HepG2 (cell line): ENCODE results near the gene MT1F. TPM values are rescaled to one million over a fixed set of nuclear protein-coding genes. Genes with fewer than 3 reads are reported as not detected.

Source experiments
- GABPB1 ChIP-seq: IDR thresholded peaks from 2 replicates; pipeline ENCODE4 v1.6.1; 2016; ENCODE audit warnings: mild to moderate bottlenecking, missing genetic modification reagents, moderate library complexity, missing compliant biosample characterization
- GATAD2A ChIP-seq: IDR thresholded peaks from 2 replicates; pipeline ENCODE4 v1.6.1; 2016
- HNRNPH1 ChIP-seq: fragments of 200-400 bp; formaldehyde crosslinking; optimal IDR thresholded peaks from 2 replicates; pipeline ENCODE3; 2017; ENCODE audit warnings: mild to moderate bottlenecking, low read depth, low read length
- HOXA3 ChIP-seq: sonication (generic); formaldehyde crosslinking; IDR thresholded peaks from 2 replicates; pipeline ENCODE4 v1.5.0; 2020; ENCODE audit warnings: missing genetic modification reagents
- LCORL ChIP-seq, 2 experiments: fragments of 450-650 bp in 1 of 2; sonication (generic) in 1 of 2; formaldehyde crosslinking in 1 of 2; IDR thresholded peaks; 2 replicates each; pipeline versions ENCODE4 v1.5.0 to v1.6.1; 2017 to 2020; ENCODE audit warnings: antibody characterized with exemption in 1 of 2, missing genetic modification reagents in 1 of 2
- MAZ ChIP-seq, 2 experiments: sonication (generic) in 1 of 2; formaldehyde crosslinking in 1 of 2; IDR thresholded peaks; 2 replicates each; pipeline versions ENCODE4 v1.5.0 to v1.6.1; 2012 to 2020; ENCODE audit warnings: low read depth in 2 of 2, mild to moderate bottlenecking in 2 of 2, borderline replicate concordance in 1 of 2, improper control_type of control experiment in 1 of 2, low read length in 1 of 2, missing genetic modification reagents in 1 of 2, moderate library complexity in 1 of 2
- POLR2A ChIP-seq, 2 experiments: IDR thresholded peaks; 2 replicates each; pipeline ENCODE4 v1.6.1; 2011; ENCODE audit warnings: low read depth in 2 of 2, low read length in 2 of 2, mild to moderate bottlenecking in 1 of 2, moderate library complexity in 1 of 2; ENCODE audit not compliant: insufficient read depth in 1 of 2
- RFXANK ChIP-seq: IDR thresholded peaks from 2 replicates; pipeline ENCODE4 v1.6.1; 2016
- RXRB ChIP-seq: IDR thresholded peaks from 2 replicates; pipeline ENCODE4 v1.6.1; 2016; ENCODE audit warnings: borderline replicate concordance, missing genetic modification reagents, missing compliant biosample characterization
- SNAPC2 ChIP-seq: sonication (generic); formaldehyde crosslinking; IDR thresholded peaks from 2 replicates; pipeline ENCODE4 v1.8.1; 2022; ENCODE audit warnings: mild to moderate bottlenecking, missing genetic modification reagents
- SOX6 ChIP-seq, 2 experiments: fragments of 450-650 bp in 1 of 2; sonication (generic) in 1 of 2; formaldehyde crosslinking in 1 of 2; IDR thresholded peaks; 2 replicates each; pipeline versions ENCODE4 v1.4.0 to v1.6.1; 2017 to 2020; ENCODE audit warnings: antibody characterized with exemption in 1 of 2, mild to moderate bottlenecking in 1 of 2, missing genetic modification reagents in 1 of 2
- ZBTB21 ChIP-seq: sonication (generic); formaldehyde crosslinking; IDR thresholded peaks from 2 replicates; pipeline ENCODE4 v1.4.0; 2020; ENCODE audit warnings: missing genetic modification reagents
- ZFP41 ChIP-seq: sonication (generic); formaldehyde crosslinking; IDR thresholded peaks from 2 replicates; pipeline ENCODE4 v1.4.0; 2020; ENCODE audit warnings: mild to moderate bottlenecking, missing genetic modification reagents, borderline replicate concordance
- ZNF136 ChIP-seq: sonication (generic); formaldehyde crosslinking; IDR thresholded peaks from 2 replicates; pipeline ENCODE4 v1.8.1; 2022; ENCODE audit warnings: low read depth, mild to moderate bottlenecking, moderate library complexity, missing genetic modification reagents
- ZNF33B ChIP-seq: sonication (generic); formaldehyde crosslinking; IDR thresholded peaks from 2 replicates; pipeline ENCODE4 v1.5.1; 2020; ENCODE audit warnings: mild to moderate bottlenecking, missing genetic modification reagents
- ZNF713 ChIP-seq: sonication (generic); formaldehyde crosslinking; IDR thresholded peaks from 2 replicates; pipeline ENCODE4 v1.4.0; 2020; ENCODE audit warnings: mild to moderate bottlenecking, missing genetic modification reagents
- polyA plus RNA-seq, 8 experiments: library from polyadenylated mRNA; depleted of rRNA in 3 of 8; stranded (reverse) in 7 of 8; unstranded in 1 of 8; fragments of >200 nt; fragmentation: Illumina TruSeq in 4 of 8; extraction: Trizol in 4 of 8; gene quantifications; 2 replicates each; pipeline versions ENCODE4 v1.2.1 to v1.2.3, GENCODE V29; 2011 to 2016; ENCODE audit warnings: low read depth in 4 of 8, missing spikeins in 1 of 8, mixed read lengths in 1 of 8; ENCODE audit not compliant: insufficient read depth in 1 of 8
- total RNA-seq, 5 experiments: library from RNA; depleted of rRNA; stranded (reverse); fragments of >200 nt; fragmentation: Illumina TruSeq; extraction: Trizol; gene quantifications; 2 replicates each; pipeline ENCODE4 v1.2.3, GENCODE V29; 2016; ENCODE audit warnings: low read depth in 1 of 5
- TF ChIP-seq, protein P1 (sequence below): conservative IDR thresholded peaks from 2 replicates; pipeline ENCODE4 v1.6.1; 2018; ENCODE audit warnings: missing genetic modification reagents
- TF ChIP-seq, protein P2 (sequence below): sonication (generic); formaldehyde crosslinking; IDR thresholded peaks from 2 replicates; pipeline ENCODE4 v1.5.0; 2020; ENCODE audit warnings: missing genetic modification reagents
- TF ChIP-seq, protein P3 (sequence below): sonication (generic); formaldehyde crosslinking; conservative IDR thresholded peaks from 2 replicates; pipeline ENCODE4 v1.8.0; 2022; ENCODE audit warnings: low read depth, missing genetic modification reagents
- TF ChIP-seq, protein P4 (sequence below): sonication (generic); formaldehyde crosslinking; IDR thresholded peaks from 2 replicates; pipeline ENCODE4 v1.8.1; 2023; ENCODE audit warnings: missing genetic modification reagents, mild to moderate bottlenecking, borderline replicate concordance
- TF ChIP-seq, protein P5 (sequence below): sonication (generic); formaldehyde crosslinking; IDR thresholded peaks from 2 replicates; pipeline ENCODE4 v1.4.0; 2020; ENCODE audit warnings: missing genetic modification reagents

Gene MT1F
- total and polyA plus RNA-seq, 2 of the 13 experiments (the other 11 are each of a cell fraction or from before 2014, with no cell fraction given) = 1.9 to 169 TPM

DNA sequence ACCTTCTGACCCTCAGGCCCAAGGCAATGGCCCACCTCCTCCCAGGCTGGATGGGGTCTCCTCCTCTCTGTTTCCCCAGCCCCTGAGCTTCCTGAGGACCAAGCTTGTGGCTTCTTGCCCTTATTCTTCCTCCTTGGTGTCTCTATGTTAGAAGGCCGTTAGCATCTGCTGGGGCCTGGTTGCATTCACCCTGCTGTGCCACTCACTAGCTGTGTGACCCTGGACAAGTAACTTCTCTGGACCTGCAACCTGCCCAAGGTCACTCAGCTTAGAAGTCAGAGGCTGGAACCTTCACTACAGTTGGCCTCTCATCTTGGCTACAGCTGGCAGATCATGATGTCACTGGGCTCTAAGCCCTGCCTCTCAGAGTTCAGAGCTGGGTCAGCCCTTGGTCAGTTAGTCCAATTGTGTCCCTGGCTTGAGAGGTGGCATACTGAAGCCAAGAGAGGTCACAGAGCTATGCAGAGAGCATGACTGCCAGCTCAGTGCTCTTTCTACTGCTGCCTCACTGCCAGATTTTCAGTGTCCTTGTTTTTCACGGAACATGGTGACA lies 46.4 kb upstream of the MT1F start (continued):
- TF ChIP-seq, protein P1, sequence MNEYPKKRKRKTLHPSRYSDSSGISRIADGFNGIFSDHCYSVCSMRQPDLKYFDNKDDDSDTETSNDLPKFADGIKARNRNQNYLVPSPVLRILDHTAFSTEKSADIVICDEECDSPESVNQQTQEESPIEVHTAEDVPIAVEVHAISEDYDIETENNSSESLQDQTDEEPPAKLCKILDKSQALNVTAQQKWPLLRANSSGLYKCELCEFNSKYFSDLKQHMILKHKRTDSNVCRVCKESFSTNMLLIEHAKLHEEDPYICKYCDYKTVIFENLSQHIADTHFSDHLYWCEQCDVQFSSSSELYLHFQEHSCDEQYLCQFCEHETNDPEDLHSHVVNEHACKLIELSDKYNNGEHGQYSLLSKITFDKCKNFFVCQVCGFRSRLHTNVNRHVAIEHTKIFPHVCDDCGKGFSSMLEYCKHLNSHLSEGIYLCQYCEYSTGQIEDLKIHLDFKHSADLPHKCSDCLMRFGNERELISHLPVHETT (CRISPR knock-in tag) = no peak
- TF ChIP-seq, protein P2, sequence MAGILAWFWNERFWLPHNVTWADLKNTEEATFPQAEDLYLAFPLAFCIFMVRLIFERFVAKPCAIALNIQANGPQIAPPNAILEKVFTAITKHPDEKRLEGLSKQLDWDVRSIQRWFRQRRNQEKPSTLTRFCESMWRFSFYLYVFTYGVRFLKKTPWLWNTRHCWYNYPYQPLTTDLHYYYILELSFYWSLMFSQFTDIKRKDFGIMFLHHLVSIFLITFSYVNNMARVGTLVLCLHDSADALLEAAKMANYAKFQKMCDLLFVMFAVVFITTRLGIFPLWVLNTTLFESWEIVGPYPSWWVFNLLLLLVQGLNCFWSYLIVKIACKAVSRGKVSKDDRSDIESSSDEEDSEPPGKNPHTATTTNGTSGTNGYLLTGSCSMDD (CRISPR knock-in tag) = no peak
- TF ChIP-seq ZNF136 (CRISPR knock-in tag) = no peak
- no peak for TF ChIP-seq RFXANK (CRISPR knock-in tag)
- TF ChIP-seq MAZ (IDR thresholded peaks at IDR 0.05; ENCODE audit: borderline replicate concordance, low read depth, low read length) = no peak
- TF ChIP-seq MAZ (CRISPR knock-in tag; IDR thresholded peaks at IDR 0.05; ENCODE audit: low read depth) = no peak
- TF ChIP-seq, protein P3, sequence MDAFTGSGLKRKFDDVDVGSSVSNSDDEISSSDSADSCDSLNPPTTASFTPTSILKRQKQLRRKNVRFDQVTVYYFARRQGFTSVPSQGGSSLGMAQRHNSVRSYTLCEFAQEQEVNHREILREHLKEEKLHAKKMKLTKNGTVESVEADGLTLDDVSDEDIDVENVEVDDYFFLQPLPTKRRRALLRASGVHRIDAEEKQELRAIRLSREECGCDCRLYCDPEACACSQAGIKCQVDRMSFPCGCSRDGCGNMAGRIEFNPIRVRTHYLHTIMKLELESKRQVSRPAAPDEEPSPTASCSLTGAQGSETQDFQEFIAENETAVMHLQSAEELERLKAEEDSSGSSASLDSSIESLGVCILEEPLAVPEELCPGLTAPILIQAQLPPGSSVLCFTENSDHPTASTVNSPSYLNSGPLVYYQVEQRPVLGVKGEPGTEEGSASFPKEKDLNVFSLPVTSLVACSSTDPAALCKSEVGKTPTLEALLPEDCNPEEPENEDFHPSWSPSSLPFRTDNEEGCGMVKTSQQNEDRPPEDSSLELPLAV (CRISPR knock-in tag) = no peak
- no peak for TF ChIP-seq ZBTB21 (CRISPR knock-in tag)
- no peak for TF ChIP-seq SOX6 (IDR thresholded peaks at IDR 0.05)
- peak; percentile 28; the same call in 1 of the 2 replicates for TF ChIP-seq SOX6 (CRISPR knock-in tag; IDR thresholded peaks at IDR 0.05)
- peak; percentile 77; the same call in 1 of the 2 replicates for TF ChIP-seq RXRB
- TF ChIP-seq GABPB1 (CRISPR knock-in tag) = peak; percentile 24; the same call in 1 of the 2 replicates
- no peak for TF ChIP-seq HNRNPH1
- peak; percentile 25; the same call in 1 of the 2 replicates for TF ChIP-seq HOXA3 (CRISPR knock-in tag)
- TF ChIP-seq, protein P4, sequence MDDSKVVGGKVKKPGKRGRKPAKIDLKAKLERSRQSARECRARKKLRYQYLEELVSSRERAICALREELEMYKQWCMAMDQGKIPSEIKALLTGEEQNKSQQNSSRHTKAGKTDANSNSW (CRISPR knock-in tag) = no peak
- no peak for TF ChIP-seq LCORL (IDR thresholded peaks at IDR 0.05)
- no peak; the same call in 1 of the 2 replicates for TF ChIP-seq LCORL (CRISPR knock-in tag; IDR thresholded peaks at IDR 0.05)
- no peak for TF ChIP-seq ZNF33B (CRISPR knock-in tag)
- TF ChIP-seq, protein P5, sequence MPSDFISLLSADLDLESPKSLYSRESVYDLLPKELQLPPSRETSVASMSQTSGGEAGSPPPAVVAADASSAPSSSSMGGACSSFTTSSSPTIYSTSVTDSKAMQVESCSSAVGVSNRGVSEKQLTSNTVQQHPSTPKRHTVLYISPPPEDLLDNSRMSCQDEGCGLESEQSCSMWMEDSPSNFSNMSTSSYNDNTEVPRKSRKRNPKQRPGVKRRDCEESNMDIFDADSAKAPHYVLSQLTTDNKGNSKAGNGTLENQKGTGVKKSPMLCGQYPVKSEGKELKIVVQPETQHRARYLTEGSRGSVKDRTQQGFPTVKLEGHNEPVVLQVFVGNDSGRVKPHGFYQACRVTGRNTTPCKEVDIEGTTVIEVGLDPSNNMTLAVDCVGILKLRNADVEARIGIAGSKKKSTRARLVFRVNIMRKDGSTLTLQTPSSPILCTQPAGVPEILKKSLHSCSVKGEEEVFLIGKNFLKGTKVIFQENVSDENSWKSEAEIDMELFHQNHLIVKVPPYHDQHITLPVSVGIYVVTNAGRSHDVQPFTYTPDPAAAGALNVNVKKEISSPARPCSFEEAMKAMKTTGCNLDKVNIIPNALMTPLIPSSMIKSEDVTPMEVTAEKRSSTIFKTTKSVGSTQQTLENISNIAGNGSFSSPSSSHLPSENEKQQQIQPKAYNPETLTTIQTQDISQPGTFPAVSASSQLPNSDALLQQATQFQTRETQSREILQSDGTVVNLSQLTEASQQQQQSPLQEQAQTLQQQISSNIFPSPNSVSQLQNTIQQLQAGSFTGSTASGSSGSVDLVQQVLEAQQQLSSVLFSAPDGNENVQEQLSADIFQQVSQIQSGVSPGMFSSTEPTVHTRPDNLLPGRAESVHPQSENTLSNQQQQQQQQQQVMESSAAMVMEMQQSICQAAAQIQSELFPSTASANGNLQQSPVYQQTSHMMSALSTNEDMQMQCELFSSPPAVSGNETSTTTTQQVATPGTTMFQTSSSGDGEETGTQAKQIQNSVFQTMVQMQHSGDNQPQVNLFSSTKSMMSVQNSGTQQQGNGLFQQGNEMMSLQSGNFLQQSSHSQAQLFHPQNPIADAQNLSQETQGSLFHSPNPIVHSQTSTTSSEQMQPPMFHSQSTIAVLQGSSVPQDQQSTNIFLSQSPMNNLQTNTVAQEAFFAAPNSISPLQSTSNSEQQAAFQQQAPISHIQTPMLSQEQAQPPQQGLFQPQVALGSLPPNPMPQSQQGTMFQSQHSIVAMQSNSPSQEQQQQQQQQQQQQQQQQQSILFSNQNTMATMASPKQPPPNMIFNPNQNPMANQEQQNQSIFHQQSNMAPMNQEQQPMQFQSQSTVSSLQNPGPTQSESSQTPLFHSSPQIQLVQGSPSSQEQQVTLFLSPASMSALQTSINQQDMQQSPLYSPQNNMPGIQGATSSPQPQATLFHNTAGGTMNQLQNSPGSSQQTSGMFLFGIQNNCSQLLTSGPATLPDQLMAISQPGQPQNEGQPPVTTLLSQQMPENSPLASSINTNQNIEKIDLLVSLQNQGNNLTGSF (CRISPR knock-in tag) = no peak
- no peak for TF ChIP-seq POLR2A (IDR thresholded peaks at IDR 0.05; ENCODE audit: insufficient read depth in 1 of 2, low read depth in 2 of 2, low read length in 2 of 2)
- no peak for TF ChIP-seq ZFP41 (CRISPR knock-in tag)
- 0 out of 2 replicates have a peak, but pooled peaks have one; percentile 30 for TF ChIP-seq GATAD2A (CRISPR knock-in tag)
- TF ChIP-seq ZNF713 = no peak
- TF ChIP-seq SNAPC2 (CRISPR knock-in tag) = no peak
